ENCODE data around the gene ANKRD24.

GRCh38 chr19:4149518-4150288 lies 32.8 kb upstream of the ANKRD24 start:
- TF ChIP-seq EP300 (IDR thresholded peaks at IDR 0.05; ENCODE audit: borderline replicate concordance in 1 of 2, low read depth in 1 of 2, low read length in 1 of 2) = no peak
- no peak for TF ChIP-seq PBX3 (IDR thresholded peaks at IDR 0.05)
- no peak for TF ChIP-seq RXRA (IDR thresholded peaks at IDR 0.05; ENCODE audit: borderline replicate concordance, low read depth)
- TF ChIP-seq GABPA (IDR thresholded peaks at IDR 0.05; ENCODE audit: low read depth) = no peak

Data from SK-N-SH (cell line).